ENCODE measurements around the gene NCOA1. TPM values are rescaled to one million over a fixed set of nuclear protein-coding genes. Genes with fewer than 3 reads are reported as not detected.
A peak's percentile ranks its signal among the peaks of the same experiment; 100 is the strongest.

NCOA1 gene
- polyA plus RNA-seq = 8.7 TPM

DNA sequence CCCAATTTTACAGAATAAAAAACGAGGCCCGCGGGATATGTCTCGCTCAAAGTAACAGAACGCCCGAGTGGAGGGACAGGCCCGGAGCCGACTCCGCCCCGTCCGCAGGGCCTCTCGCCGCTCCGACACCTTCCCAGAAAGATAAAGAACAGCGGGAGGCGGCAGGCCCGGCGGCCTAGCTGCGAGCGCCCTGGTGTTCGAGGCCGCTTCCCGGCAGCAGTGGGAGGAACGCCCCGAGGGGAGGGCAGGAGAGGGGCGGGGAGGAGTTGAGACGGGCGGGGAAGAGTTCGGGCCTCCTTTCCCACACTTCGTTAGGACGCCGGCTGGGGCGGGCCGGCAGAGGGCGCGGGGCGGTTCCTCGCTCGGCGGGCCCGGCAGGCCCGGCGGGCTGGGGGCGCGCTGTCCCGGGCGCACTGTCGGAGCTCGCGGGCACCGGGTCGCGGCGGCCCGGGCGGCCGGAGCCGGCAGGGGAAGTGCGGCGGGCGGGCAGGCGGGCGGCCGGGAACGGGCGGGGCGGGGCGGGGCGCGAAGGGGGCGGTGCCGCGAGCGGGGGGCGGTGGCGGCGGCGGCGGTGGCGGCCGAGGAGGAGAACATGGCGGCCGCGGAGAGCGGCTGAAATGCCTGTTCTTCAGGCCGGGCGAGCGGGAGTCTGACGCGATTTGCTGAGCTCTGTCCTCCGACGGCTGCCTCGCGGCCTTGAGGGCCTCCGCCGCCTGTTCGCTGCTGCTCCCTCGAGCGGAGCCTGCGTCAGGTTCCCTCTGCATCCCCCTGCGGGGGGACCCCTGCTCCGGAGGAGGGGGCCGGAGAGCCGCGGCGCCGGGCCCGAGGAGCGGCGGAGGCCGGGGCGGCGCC is at the start of gene NCOA1:
TSS of gene NCOA1 (plus strand) at position 565 of the 852 bp plus-strand sequence. CDS start 167,424 bp downstream, outside the sequence.
- Mint-ChIP-seq H3K36me3 (no peaks in the 10 kb centered on the region), H3K27me3 (no peaks in the 10 kb centered on the region), H3K9me3 (no peaks in the 10 kb centered on the region), H3K4me3 (peak within 1 kb of the TSS; percentile 83 to 98 (median 98)), H3K27ac (peak within 1 kb of the TSS; percentile 97 to 98 (median 98)), H3K4me1 (peaks cover 28 to 41% (median 41%) of the 10 kb centered on the region in 3 donors)

DNA sequence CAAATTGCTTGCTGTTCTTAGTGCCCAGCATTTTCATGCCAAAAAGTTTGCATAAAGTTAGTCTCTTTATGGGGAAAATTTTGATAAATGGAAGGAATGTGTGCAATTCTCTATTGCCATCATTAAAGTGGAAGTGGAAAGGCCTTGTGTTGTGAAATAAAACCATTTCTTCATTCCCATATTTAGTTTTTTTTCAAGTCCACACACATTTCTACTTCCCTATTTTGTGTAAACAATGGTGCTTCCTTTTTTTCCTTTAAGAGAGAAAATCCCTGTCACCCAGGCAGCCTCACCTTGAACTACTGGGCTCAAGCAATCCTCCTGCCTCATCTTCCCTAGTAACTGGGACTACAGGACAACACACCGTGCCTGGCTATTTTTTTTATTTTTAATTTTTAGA is 42.3 kb upstream of the NCOA1 start:
- no peak overlapping the region for H3K27ac Mint-ChIP-seq
- peaks cover 4% of the 10 kb centered on the region for H3K27me3 Mint-ChIP-seq
- peaks cover 0 to 3% (median 0%) of the 10 kb centered on the region in 3 donors for H3K4me1 Mint-ChIP-seq

DNA sequence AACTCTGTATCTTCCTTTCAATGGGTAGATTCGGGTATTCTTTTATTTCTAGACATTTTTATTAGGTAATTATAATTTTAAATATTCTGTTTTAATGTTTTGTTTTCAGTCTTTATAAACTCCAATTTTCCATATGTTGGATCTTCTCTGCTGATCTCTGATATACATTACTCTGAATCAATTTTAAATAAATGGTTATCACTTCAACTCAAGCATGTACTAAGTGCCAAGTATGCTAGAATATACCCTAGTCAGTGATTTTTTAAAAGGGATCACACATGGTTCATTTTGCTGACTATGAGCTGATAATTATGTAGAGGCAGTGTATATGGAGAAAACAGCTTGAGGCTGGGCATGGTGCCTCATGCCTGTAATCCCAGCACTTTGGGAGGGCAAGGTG is 41.7 kb upstream of the NCOA1 start:
- peaks cover 4% of the 10 kb centered on the region for H3K36me3 Mint-ChIP-seq
- H3K27me3 Mint-ChIP-seq = peaks cover 4% of the 10 kb centered on the region
- H3K4me3 Mint-ChIP-seq = no peak overlapping the region
- peaks cover 0 to 3% (median 0%) of the 10 kb centered on the region in 3 donors for H3K4me1 Mint-ChIP-seq
- H3K27ac Mint-ChIP-seq = no peak overlapping the region
- no peaks in the 10 kb centered on the region for H3K9me3 Mint-ChIP-seq

More for the DNA sequence above, 42.3 kb upstream of the NCOA1 start:
- H3K9me3 Mint-ChIP-seq = no peaks in the 10 kb centered on the region
- H3K4me3 Mint-ChIP-seq = no peak overlapping the region
- H3K36me3 Mint-ChIP-seq = peaks cover 4% of the 10 kb centered on the region

DNA sequence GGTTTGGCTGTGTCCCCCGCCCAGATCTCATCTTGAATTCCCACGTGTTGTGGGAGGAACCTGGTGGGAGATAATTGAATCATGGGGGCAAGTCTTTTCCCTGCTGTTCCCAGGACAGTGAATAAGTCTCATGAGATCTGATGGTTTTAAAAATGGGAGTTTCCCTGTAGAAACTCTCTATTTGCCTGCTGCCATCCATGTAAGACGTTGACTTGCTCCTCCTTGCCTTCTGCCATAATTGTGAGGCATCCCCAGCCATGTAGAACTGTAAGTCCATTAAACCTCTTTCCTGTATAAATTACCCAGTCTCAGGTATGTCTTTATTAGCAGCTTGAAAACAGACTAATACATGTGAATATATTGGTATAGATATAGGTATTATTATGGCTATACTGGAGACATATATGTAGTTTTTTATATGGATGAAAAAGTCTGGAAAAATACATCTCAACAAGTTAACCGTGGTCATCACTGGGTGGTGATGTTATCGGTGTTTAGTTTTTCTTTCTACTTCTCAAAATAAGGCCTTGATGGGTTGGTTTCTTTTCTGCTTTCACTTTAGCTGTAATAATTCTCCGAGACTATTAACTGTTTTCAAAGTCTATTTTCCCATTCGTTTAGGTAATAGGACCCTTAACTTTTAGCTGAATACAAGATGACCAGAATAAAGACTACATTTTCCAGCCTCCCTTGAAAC is 39.1 kb upstream of the NCOA1 start:
- H3K4me3 Mint-ChIP-seq = peak overlapping the region in 2 of 4 donors; percentile 2 to 29
- H3K9me3 Mint-ChIP-seq = no peaks in the 10 kb centered on the region
- peaks cover 3% of the 10 kb centered on the region for H3K27me3 Mint-ChIP-seq
- peaks cover 0 to 3% (median 2%) of the 10 kb centered on the region in 3 donors for H3K4me1 Mint-ChIP-seq
- no peak overlapping the region for H3K27ac Mint-ChIP-seq
- H3K36me3 Mint-ChIP-seq = peaks cover 2% of the 10 kb centered on the region

DNA sequence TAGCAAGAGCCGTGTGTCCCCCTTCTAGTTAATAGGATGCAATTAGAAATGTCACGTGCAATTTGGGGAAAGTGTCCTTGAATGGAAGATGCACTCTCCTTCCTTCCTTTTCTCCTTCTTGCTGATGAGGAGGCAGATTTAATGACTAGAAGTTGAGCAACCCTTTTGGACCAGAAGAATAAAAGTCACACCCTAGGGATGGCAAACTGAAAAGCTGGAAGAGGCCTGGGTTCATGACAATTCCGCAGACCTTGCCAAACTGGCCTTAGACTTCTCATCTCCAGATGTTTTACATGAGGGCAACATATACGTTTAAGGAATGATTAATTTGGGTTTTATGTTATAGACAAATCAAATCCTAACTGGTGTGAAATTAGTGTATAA is 38.6 kb upstream of the NCOA1 start:
- no peak overlapping the region for H3K27ac Mint-ChIP-seq
- H3K27me3 Mint-ChIP-seq = peaks cover 3% of the 10 kb centered on the region
- H3K9me3 Mint-ChIP-seq = no peaks in the 10 kb centered on the region
- peaks cover 0 to 3% (median 2%) of the 10 kb centered on the region in 3 donors for H3K4me1 Mint-ChIP-seq
- no peak overlapping the region for H3K4me3 Mint-ChIP-seq
- peaks cover 2% of the 10 kb centered on the region for H3K36me3 Mint-ChIP-seq

DNA sequence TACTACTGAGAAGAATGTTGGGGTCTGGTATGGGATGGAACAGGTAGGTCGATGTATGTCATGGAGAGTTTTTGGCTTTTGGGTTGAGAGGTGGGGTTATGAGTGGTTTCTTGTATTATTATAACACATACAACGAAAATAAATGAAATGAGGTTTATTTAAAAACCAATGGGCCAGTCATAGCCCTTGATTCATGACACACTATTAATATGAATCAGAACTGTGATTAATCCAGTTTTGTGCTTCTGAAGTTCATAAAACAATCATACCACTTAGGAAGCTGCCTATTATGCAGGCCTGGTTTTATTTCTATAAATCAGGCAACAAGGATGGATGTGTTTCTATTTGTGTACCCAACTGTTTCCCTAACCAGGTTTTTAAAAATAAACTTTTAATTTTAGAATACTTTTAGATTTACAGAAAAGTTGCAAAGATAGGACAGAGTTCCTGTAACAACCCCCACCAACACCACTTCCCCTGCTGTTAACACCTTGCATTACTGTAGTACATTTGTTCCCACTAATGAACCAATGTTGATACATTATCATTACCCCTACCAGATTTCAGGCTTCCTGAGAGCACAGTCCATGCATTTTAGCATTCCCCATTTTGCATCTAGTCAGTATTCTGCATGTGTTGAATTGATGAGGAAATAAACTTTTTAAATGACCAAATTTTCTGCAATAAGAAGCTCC is 37.5 kb upstream of the NCOA1 start:
- peaks cover 0 to 3% (median 2%) of the 10 kb centered on the region in 3 donors for H3K4me1 Mint-ChIP-seq
- H3K27ac Mint-ChIP-seq = no peak overlapping the region
- no peaks in the 10 kb centered on the region for H3K27me3 Mint-ChIP-seq

DNA sequence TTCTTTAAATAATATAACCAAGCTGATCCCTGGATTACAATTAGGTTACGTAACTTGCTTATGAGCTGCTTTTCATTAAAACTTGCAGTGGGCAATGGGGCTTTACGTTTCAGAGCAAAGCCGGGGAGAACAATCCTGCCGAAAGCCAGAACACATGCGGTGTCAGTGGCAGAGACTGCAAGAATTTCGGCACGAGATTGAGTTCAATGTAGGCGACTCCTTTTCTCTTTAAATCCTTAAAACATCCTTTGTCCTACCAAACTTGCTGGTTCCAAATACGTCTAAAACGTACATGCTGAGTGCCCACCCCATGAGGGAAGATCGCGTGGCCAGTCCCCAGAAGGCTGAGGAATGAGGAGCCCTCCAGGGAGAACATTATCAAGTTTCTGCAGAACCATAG is 36.8 kb upstream of the NCOA1 start:
- Mint-ChIP-seq H3K4me1 (peaks cover 0 to 3% (median 2%) of the 10 kb centered on the region in 3 donors), H3K36me3 (no peaks in the 10 kb centered on the region), H3K4me3 (no peak overlapping the region), H3K9me3 (no peaks in the 10 kb centered on the region), H3K27me3 (no peaks in the 10 kb centered on the region), H3K27ac (no peak overlapping the region)

More for the DNA sequence above, 37.5 kb upstream of the NCOA1 start:
- Mint-ChIP-seq H3K9me3 (no peaks in the 10 kb centered on the region), H3K36me3 (no peaks in the 10 kb centered on the region), H3K4me3 (no peak overlapping the region)

DNA sequence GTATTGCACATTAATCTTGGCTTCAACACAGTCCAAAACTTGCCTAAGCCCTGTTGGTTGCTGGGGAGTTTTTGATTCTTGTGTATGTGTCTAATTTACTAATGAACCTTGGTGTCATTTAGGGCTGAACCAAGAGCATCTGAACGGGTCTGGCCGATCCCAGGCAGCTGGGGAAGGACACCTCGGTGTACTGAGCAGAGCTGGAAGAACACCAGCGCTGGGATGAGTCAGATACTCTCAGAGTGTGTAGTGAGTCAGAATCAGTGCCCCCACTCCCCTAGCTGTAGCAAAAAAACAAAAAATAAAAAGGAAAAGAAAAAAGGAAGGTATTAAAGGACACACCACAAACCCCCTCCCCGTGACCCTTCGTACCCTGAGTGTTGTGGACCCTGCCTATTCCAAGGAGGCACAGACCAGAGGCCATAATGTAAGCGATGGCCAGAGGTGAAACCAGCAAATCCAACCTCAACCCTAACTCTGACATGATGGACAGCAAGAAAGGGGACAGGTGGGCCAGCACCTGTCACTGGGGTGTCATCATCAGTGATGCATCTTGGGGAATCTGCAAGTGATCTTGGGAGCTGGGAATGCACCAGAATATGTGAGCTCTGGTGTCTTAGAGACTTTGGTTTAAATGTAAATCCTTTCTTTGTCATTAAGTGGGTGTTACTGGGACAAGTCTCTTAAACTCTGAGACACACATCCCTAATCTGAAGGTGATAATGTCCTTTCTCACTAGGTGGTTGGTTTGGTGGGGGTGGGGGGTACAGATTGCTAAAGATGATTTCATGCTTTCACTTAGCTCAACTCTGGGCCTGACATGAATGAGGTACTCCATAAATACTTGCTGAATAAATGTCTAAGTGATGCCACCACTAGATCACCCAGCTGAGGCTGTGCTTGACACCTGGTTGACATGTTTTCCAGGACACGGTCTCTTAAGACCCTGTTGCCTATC is 34.2 kb upstream of the NCOA1 start:
- H3K27ac Mint-ChIP-seq = no peak overlapping the region
- peaks cover 0 to 5% (median 2%) of the 10 kb centered on the region in 3 donors for H3K4me1 Mint-ChIP-seq
- no peaks in the 10 kb centered on the region for H3K9me3 Mint-ChIP-seq
- H3K27me3 Mint-ChIP-seq = no peaks in the 10 kb centered on the region
- H3K4me3 Mint-ChIP-seq = no peak overlapping the region
- no peaks in the 10 kb centered on the region for H3K36me3 Mint-ChIP-seq

DNA sequence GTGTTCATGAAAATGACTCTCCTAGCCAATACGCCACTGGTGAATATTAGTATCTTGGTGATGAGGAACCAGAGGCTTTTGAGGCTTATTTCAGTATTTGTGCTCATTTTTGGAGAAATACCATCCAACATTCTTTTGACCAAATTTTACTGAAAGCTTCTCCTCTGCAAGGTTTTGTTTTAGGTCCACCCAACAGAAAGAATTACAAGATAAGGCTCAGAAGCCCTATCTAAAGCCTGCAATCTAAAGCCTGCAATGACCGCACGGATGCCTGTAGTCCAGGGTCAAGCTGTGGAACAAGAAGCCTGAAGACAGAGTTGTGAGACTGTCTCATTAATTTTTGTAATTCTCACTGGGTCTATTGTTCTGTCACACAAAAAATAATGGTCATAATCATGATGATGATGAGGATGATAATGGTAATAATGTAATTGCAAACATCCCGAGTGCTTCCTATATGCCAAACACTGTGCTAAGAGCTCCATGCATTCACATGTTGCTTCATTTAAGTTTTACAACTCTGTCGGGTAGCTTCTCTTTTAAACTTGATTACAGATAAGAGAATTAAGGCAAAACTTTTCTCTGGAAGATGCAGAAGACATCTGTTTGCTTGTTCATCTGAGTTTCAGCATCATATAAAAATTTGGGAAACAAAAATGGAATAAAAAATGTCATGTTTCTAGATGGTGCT is 33.2 kb upstream of the NCOA1 start:
- Mint-ChIP-seq H3K27ac (no peak overlapping the region), H3K27me3 (no peaks in the 10 kb centered on the region), H3K4me1 (peaks cover 0 to 6% (median 4%) of the 10 kb centered on the region in 3 donors), H3K36me3 (no peaks in the 10 kb centered on the region), H3K4me3 (no peak overlapping the region), H3K9me3 (no peaks in the 10 kb centered on the region)

DNA sequence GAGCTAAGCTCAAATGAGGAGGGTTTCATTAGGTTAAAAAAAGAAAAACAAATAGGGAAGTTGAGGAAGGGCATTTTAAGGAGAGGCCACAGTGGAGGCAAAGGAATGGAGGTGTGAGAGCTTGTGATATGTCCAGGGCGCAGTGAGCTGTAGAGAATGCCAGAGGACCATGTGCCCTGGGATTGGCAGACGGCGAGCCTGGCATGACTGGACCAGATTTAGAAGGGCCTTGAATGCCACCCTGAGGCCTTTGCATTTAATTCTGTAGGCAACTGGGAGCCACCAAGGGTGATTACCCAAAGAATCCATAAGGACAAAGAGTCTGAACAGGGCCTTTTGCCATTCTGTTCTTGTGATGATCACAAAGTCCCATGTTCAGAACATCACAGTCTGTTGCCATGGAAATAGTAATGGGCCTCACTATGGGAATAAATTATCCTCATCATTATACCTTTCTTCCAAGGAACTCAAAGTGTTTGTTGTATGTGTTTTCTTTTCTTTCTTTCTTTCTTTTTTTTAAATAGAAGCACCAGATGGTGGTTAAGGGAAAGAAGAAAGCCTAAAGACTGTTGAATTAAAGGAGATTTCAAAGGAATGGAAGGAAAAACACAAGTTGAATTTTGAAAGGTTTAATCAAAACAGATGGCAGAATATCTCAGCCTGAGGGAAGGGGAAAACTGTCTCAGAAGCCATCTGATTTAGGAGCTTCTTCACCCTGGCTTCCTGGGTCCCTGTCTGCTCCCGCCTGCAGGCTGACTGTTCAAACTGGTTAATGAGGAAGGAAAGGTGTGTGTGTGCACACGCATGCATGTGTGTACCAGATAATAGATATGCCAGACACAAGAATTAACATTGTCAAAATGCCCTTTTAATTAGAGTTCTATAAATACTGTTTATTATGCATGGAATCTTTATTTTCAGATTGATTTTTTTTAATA is 31.6 kb upstream of the NCOA1 start:
- Mint-ChIP-seq H3K36me3 (no peaks in the 10 kb centered on the region), H3K4me1 (peaks cover 0 to 6% (median 4%) of the 10 kb centered on the region in 3 donors), H3K9me3 (no peaks in the 10 kb centered on the region), H3K4me3 (no peak overlapping the region), H3K27ac (no peak overlapping the region), H3K27me3 (peaks cover 3% of the 10 kb centered on the region)

DNA sequence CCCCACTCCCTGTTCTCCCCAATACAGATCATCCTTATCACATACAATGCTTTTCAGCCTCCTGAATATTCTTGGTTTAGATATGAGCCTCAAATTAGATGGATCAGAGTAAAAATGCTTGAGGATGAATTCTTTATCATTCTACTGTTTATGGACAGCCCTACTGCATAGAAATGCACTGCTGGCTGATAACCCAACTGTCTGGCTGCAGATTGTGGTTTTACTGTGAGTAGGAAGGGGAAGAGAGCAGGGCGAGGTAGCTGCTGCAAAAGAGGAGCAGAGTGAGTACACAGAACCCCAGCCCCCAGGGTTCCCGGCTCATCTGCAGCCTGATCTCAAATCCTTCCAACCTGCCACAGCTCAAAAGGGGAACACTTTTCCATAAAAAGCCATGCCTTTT is 29.4 kb upstream of the NCOA1 start:
- H3K36me3 Mint-ChIP-seq = no peaks in the 10 kb centered on the region
- no peaks in the 10 kb centered on the region for H3K9me3 Mint-ChIP-seq
- H3K4me3 Mint-ChIP-seq = peak overlapping the region in 2 of 4 donors; percentile 18 to 84
- peaks cover 3% of the 10 kb centered on the region for H3K27me3 Mint-ChIP-seq
- no peak overlapping the region for H3K27ac Mint-ChIP-seq
- H3K4me1 Mint-ChIP-seq = peaks cover 0 to 6% (median 3%) of the 10 kb centered on the region in 3 donors

DNA sequence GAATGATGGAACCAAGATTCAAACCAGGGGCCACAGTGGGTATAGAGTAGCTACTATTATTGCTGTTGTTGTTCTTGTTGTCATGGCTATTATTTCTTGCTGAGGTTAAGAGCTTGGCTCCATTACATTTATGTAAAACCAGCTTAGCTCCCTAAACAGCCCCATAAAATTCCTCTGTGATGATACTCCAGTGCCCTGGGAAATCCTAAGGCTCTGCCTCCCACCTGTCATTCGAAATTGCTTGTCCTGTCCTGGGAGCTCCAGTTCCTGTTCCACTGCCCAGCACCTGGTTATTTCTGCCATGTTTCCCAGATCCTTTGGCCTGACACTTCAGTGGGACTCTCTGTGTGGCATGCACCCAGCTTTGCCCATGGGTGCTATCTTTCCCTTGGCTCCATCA is 27.8 kb upstream of the NCOA1 start:
- H3K9me3 Mint-ChIP-seq = no peaks in the 10 kb centered on the region
- H3K4me1 Mint-ChIP-seq = peaks cover 0 to 6% (median 3%) of the 10 kb centered on the region in 3 donors
- no peaks in the 10 kb centered on the region for H3K36me3 Mint-ChIP-seq
- H3K27ac Mint-ChIP-seq = no peak overlapping the region
- H3K27me3 Mint-ChIP-seq = peaks cover 3% of the 10 kb centered on the region
- no peak overlapping the region for H3K4me3 Mint-ChIP-seq

All from IgD-negative memory B cell (primary cell).